ENCODE results near the gene HIBCH. TPM values are rescaled to one million over a fixed set of nuclear protein-coding genes. Genes with fewer than 3 reads are reported as not detected.

The HIBCH gene
- total RNA-seq, 1 donor from 2014 or later = 16.3 TPM

DNA sequence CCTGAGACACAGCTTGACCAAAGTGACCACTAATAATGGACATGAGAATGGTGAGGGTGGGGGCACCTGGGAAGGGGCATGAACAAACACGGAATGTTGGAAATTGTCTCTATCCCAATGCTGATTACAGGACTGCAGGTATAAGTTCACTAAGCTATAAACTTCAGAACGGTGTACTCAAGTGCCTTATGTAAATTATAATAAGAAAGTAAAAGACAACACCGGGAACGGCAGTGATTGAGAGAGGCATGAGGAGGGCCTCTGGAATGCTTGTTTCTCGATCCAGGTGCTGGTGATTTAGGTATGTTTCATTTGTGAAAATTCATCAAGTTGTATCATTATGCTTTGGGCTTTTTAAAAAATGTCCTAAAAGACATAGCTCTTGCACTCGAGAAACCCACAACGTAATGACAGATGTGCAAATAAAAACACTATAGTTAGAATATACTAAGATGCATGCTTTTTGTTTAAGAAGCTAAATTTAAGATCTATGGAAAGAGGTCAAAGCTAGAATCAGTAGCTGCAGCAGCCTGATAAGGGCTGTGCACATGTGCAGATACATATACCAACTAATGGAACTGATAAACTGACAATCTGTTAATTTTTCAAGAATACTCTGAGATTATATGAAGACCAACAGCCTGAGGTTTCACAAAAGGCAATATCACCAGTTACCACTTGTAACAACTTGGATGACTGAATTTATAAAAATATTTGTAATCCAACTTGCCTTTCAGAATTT is 7.6 kb downstream of the HIBCH start:
- Histone ChIP-seq H3K9me3 (ENCODE audit: insufficient read depth, low read depth, low read length) (no peaks in the 10 kb centered on the region), H3K79me2 (ENCODE audit: insufficient read depth, low read length) (peaks cover 18% of the 10 kb centered on the region), H4K20me1 (ENCODE audit: insufficient read depth, low read length) (peaks cover 8% of the 10 kb centered on the region), H3K27ac (ENCODE audit: low read depth, low read length) (no peak overlapping the region), H3K27me3 (ENCODE audit: insufficient read depth, low read length) (no peaks in the 10 kb centered on the region), H3K4me3 (ENCODE audit: insufficient read depth, low read depth, low read length) (no peak overlapping the region), H3K4me2 (ENCODE audit: low read length) (no peak overlapping the region), H3K9ac (ENCODE audit: low read length) (no peak overlapping the region), H3K36me3 (ENCODE audit: insufficient read depth, low read length) (peaks cover 6% of the 10 kb centered on the region), H3K4me1 (ENCODE audit: insufficient read depth, low read length) (peaks cover 4% of the 10 kb centered on the region), H2AFZ (ENCODE audit: low read depth, low read length) (no peak overlapping the region)
- H3K4me1 Mint-ChIP-seq (ENCODE audit: low read depth, unreplicated experiment) = no peaks in the 10 kb centered on the region
- DNase-seq (ENCODE audit: low read depth) (no peak), FAIRE-seq (no peak)
- H3K27me3 Mint-ChIP-seq (ENCODE audit: low read depth, unreplicated experiment) = no peaks in the 10 kb centered on the region
- peaks cover 3% of the 10 kb centered on the region for H3K36me3 Mint-ChIP-seq (ENCODE audit: low read depth, unreplicated experiment)
- H3K4me3 Mint-ChIP-seq (ENCODE audit: unreplicated experiment) = no peak overlapping the region
- H3K9me3 Mint-ChIP-seq (ENCODE audit: unreplicated experiment) = no peaks in the 10 kb centered on the region
- H3K27ac Mint-ChIP-seq (ENCODE audit: unreplicated experiment) = no peak overlapping the region
- TF ChIP-seq EZH2 (IDR thresholded peaks at IDR 0.05; ENCODE audit: insufficient read depth, low read length) = no peak
- TF ChIP-seq, protein P1, sequence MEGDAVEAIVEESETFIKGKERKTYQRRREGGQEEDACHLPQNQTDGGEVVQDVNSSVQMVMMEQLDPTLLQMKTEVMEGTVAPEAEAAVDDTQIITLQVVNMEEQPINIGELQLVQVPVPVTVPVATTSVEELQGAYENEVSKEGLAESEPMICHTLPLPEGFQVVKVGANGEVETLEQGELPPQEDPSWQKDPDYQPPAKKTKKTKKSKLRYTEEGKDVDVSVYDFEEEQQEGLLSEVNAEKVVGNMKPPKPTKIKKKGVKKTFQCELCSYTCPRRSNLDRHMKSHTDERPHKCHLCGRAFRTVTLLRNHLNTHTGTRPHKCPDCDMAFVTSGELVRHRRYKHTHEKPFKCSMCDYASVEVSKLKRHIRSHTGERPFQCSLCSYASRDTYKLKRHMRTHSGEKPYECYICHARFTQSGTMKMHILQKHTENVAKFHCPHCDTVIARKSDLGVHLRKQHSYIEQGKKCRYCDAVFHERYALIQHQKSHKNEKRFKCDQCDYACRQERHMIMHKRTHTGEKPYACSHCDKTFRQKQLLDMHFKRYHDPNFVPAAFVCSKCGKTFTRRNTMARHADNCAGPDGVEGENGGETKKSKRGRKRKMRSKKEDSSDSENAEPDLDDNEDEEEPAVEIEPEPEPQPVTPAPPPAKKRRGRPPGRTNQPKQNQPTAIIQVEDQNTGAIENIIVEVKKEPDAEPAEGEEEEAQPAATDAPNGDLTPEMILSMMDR (IDR thresholded peaks at IDR 0.05; ENCODE audit: insufficient read depth, low read depth, low read length) = no peak

DNA sequence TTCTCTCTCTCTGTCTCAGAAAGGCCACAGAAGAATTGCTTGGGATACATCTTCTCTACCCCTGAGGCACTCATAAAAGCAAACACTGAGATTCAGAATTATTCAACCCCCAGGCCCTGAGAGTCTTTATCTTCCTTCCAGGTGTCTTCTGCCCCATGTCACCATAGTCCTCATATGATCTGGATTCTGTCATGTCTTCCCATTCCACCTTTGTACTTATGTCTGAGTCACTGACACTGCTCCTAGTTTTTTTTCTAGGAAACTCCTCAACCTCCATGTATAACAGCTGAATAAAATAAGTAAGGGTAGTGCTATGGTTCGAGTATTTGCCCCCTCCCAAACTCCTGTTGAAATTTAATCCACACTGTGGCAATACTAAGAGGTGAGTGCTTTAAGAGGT is 11.6 kb downstream of the HIBCH start:
- H3K9ac ChIP-seq (ENCODE audit: low read length) = no peak overlapping the region
- Mint-ChIP-seq H3K36me3 (ENCODE audit: low read depth, unreplicated experiment) (peaks cover 6% of the 10 kb centered on the region), H3K27ac (ENCODE audit: unreplicated experiment) (no peak overlapping the region), H3K4me3 (ENCODE audit: unreplicated experiment) (no peak overlapping the region), H3K9me3 (ENCODE audit: unreplicated experiment) (no peaks in the 10 kb centered on the region), H3K4me1 (ENCODE audit: low read depth, unreplicated experiment) (peaks cover 2% of the 10 kb centered on the region), H3K27me3 (ENCODE audit: low read depth, unreplicated experiment) (no peaks in the 10 kb centered on the region)
- TF ChIP-seq, protein P1 (IDR thresholded peaks at IDR 0.05; ENCODE audit: insufficient read depth, low read depth, low read length) = no peak
- no peak for TF ChIP-seq EZH2 (IDR thresholded peaks at IDR 0.05; ENCODE audit: insufficient read depth, low read length)
- H3K4me2 ChIP-seq (ENCODE audit: low read length) = no peak overlapping the region
- peaks cover 3% of the 10 kb centered on the region for H3K79me2 ChIP-seq (ENCODE audit: insufficient read depth, low read length)
- H3K4me3 ChIP-seq (ENCODE audit: insufficient read depth, low read depth, low read length) = no peak overlapping the region
- H3K27me3 ChIP-seq (ENCODE audit: insufficient read depth, low read length) = no peaks in the 10 kb centered on the region
- H3K27ac ChIP-seq (ENCODE audit: low read depth, low read length) = no peak overlapping the region
- DNase-seq (ENCODE audit: low read depth) (no peak), FAIRE-seq (no peak)
- H3K36me3 ChIP-seq (ENCODE audit: insufficient read depth, low read length) = peaks cover 6% of the 10 kb centered on the region
- H4K20me1 ChIP-seq (ENCODE audit: insufficient read depth, low read length) = peaks cover 4% of the 10 kb centered on the region
- H3K9me3 ChIP-seq (ENCODE audit: insufficient read depth, low read depth, low read length) = no peaks in the 10 kb centered on the region
- H3K4me1 ChIP-seq (ENCODE audit: insufficient read depth, low read length) = no peaks in the 10 kb centered on the region
- H2AFZ ChIP-seq (ENCODE audit: low read depth, low read length) = no peak overlapping the region

DNA sequence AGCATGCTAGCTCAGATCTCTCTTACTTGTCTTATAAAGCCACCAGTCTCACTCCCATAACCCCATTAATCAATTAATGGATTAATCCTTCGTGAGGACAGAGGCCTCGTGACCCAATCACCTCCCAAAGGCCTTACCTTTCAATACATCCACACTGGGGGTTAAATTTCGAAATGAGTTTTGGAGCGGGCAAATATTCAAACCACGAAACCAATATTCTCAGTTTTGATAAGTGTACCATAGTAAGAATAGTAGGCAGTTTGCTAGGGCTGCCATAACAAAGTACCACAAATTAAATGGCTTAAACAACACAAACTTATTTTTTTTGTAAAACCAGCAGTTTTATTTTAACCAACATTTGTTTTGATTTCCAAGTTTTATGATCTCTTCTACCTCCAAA is 15.2 kb downstream of the HIBCH start:
- no peak for FAIRE-seq

More for the DNA sequence above, 15.2 kb downstream of the HIBCH start:
- no peak for DNase-seq (ENCODE audit: low read depth)
- Mint-ChIP-seq H3K27ac (ENCODE audit: unreplicated experiment) (no peak overlapping the region), H3K4me1 (ENCODE audit: low read depth, unreplicated experiment) (peaks cover 2% of the 10 kb centered on the region), H3K4me3 (ENCODE audit: unreplicated experiment) (no peak overlapping the region), H3K27me3 (ENCODE audit: low read depth, unreplicated experiment) (no peaks in the 10 kb centered on the region), H3K9me3 (ENCODE audit: unreplicated experiment) (peaks cover 2% of the 10 kb centered on the region), H3K36me3 (ENCODE audit: low read depth, unreplicated experiment) (peaks cover 10% of the 10 kb centered on the region)
- Histone ChIP-seq H3K9ac (ENCODE audit: low read length) (no peak overlapping the region), H3K9me3 (ENCODE audit: insufficient read depth, low read depth, low read length) (no peaks in the 10 kb centered on the region), H3K27me3 (ENCODE audit: insufficient read depth, low read length) (no peaks in the 10 kb centered on the region), H3K4me3 (ENCODE audit: insufficient read depth, low read depth, low read length) (no peak overlapping the region), H3K4me2 (ENCODE audit: low read length) (no peak overlapping the region), H2AFZ (ENCODE audit: low read depth, low read length) (no peak overlapping the region), H3K4me1 (ENCODE audit: insufficient read depth, low read length) (no peaks in the 10 kb centered on the region), H4K20me1 (ENCODE audit: insufficient read depth, low read length) (no peaks in the 10 kb centered on the region), H3K36me3 (ENCODE audit: insufficient read depth, low read length) (peaks cover 6% of the 10 kb centered on the region), H3K27ac (ENCODE audit: low read depth, low read length) (no peak overlapping the region), H3K79me2 (ENCODE audit: insufficient read depth, low read length) (peaks cover 8% of the 10 kb centered on the region)
- TF ChIP-seq, protein P1 (IDR thresholded peaks at IDR 0.05; ENCODE audit: insufficient read depth, low read depth, low read length) = no peak
- no peak for TF ChIP-seq EZH2 (IDR thresholded peaks at IDR 0.05; ENCODE audit: insufficient read depth, low read length)

All from astrocyte (in vitro differentiated cells and primary cell).